H1 (cell line): ENCODE measurements around the gene IFNL4. TPM values are rescaled to one million over a fixed set of nuclear protein-coding genes. Genes with fewer than 3 reads are reported as not detected.
"Not testable (repeated sequence)": the region's sequence is repeated elsewhere in the genome, so short reads cannot be mapped to it uniquely, and the experiment has no call there.

Experiments
- CTCF ChIA-PET: fragments of 300-600 bp; sonication (Branson Sonifier 250); formaldehyde crosslinking; loops from one replicate; lab custom pipeline; 2021; ENCODE audit not compliant: partially characterized antibody; lab: Charles Lee
- POLR2A ChIA-PET: fragments of 300-600 bp; sonication (Branson Sonifier 250); formaldehyde crosslinking; loops from one replicate; lab custom pipeline; 2021; ENCODE audit warnings: inconsistent platforms; ENCODE audit not compliant: partially characterized antibody; lab: Charles Lee
- DNase-seq, 2 experiments: peaks; one replicate each; pipeline versions ENCODE4 v3.0.0 to v3.0.0-alpha.2; 2010 to 2022; ENCODE audit warnings: low spot score in 2 of 2, low read depth in 1 of 2, mixed read lengths in 1 of 2
- FAIRE-seq: peaks from 2 replicates; lab custom pipeline; 2011; peaks lifted over from hg19 to GRCh38; lab: Jason Lieb, UNC
- H2AFZ ChIP-seq: 2 replicates; pipeline ENCODE4 v1.8.1; 2012; ENCODE audit warnings: low read length, inconsistent platforms
- H2AK5ac ChIP-seq: 2 replicates; pipeline ENCODE4 v1.6.1; 2013; ENCODE audit warnings: low read depth, low read length
- H2BK120ac ChIP-seq: replicated peaks from 2 replicates; pipeline ENCODE3; 2013; ENCODE audit warnings: low read depth, low read length, inconsistent platforms
- H2BK12ac ChIP-seq: 2 replicates; pipeline ENCODE4 v1.6.1; 2013; ENCODE audit warnings: low read depth, low read length
- H2BK15ac ChIP-seq: 2 replicates; pipeline ENCODE4 v1.6.1; 2013; ENCODE audit warnings: low read length
- H2BK20ac ChIP-seq: 2 replicates; pipeline ENCODE4 v1.6.1; 2013; ENCODE audit warnings: low read length
- H2BK5ac ChIP-seq: 2 replicates; pipeline ENCODE4 v1.6.1; 2013; ENCODE audit warnings: low read depth, low read length
- H3K14ac ChIP-seq: 2 replicates; pipeline ENCODE4 v1.6.1; 2013; ENCODE audit warnings: inconsistent platforms; ENCODE audit not compliant: insufficient read length
- H3K18ac ChIP-seq: 2 replicates; pipeline ENCODE4 v1.6.1; 2013; ENCODE audit warnings: low read length; ENCODE audit errors: extremely low read depth
- H3K23ac ChIP-seq: 2 replicates; pipeline ENCODE4 v1.6.1; 2013; ENCODE audit warnings: inconsistent platforms; ENCODE audit not compliant: insufficient read length
- H3K23me2 ChIP-seq: 2 replicates; pipeline ENCODE4 v1.6.1; 2013; ENCODE audit warnings: low read depth, low read length
- H3K27ac ChIP-seq: 2 replicates; pipeline ENCODE4 v1.6.1; 2011; ENCODE audit warnings: low read depth, low read length, inconsistent platforms
- H3K27me3 ChIP-seq, 4 experiments: replicated peaks in 1 of 4; 1 replicate in 1 of 4; 2 replicates in 3 of 4; pipeline versions ENCODE4 v1.6.1 to v1.8.1; 2011 to 2013; ENCODE audit warnings: low read length in 3 of 4, mild to moderate bottlenecking in 3 of 4, inconsistent platforms in 2 of 4, mixed read lengths in 2 of 4, moderate library complexity in 1 of 4; ENCODE audit not compliant: control insufficient read depth in 3 of 4, insufficient read depth in 3 of 4; ENCODE audit errors: extremely low read depth in 1 of 4
- H3K36me3 ChIP-seq, 4 experiments: 2 replicates each; pipeline versions ENCODE4 v1.6.1 to v1.8.1; 2011 to 2013; ENCODE audit warnings: mild to moderate bottlenecking in 4 of 4, low read length in 3 of 4, moderate library complexity in 2 of 4, control low read depth in 1 of 4, inconsistent platforms in 1 of 4; ENCODE audit not compliant: insufficient read depth in 4 of 4, control insufficient read depth in 2 of 4
- H3K4ac ChIP-seq: replicated peaks from 2 replicates; pipeline ENCODE3; 2013; ENCODE audit warnings: low read length, low read depth, mixed read lengths, inconsistent platforms; ENCODE audit not compliant: insufficient read length
- H3K4me1 ChIP-seq, 4 experiments: replicated peaks in 1 of 4; 1 replicate in 1 of 4; 2 replicates in 3 of 4; pipeline versions ENCODE4 v1.6.1 to v1.8.1; 2011 to 2013; ENCODE audit warnings: low read length in 3 of 4, inconsistent platforms in 2 of 4, mixed read lengths in 1 of 4; ENCODE audit not compliant: insufficient read depth in 4 of 4, control insufficient read depth in 3 of 4
- H3K4me2 ChIP-seq, 2 experiments: 2 replicates each; pipeline versions ENCODE4 v1.6.1 to v1.8.1; 2011 to 2013; ENCODE audit warnings: low read depth in 2 of 2, low read length in 2 of 2, control low read depth in 1 of 2, inconsistent platforms in 1 of 2, mild to moderate bottlenecking in 1 of 2; ENCODE audit not compliant: insufficient read depth in 1 of 2
- H3K4me3 ChIP-seq, 4 experiments: fragments of 200-600, 300-600 bp in 1 of 4; sonication (generic), shearing (Covaris generic), sonication (Bioruptor Twin) in 1 of 4; 2 replicates each; pipeline versions ENCODE4 v1.5.1 to v1.8.1; 2011 to 2016; ENCODE audit warnings: low read length in 4 of 4, low read depth in 3 of 4, control low read depth in 2 of 4, inconsistent platforms in 2 of 4, mild to moderate bottlenecking in 2 of 4, mixed read lengths in 1 of 4, moderate library complexity in 1 of 4; ENCODE audit not compliant: insufficient read depth in 2 of 4; ENCODE audit errors: extremely low read depth in 1 of 4
- H3K56ac ChIP-seq: replicated peaks from 2 replicates; pipeline ENCODE3; 2013; ENCODE audit warnings: low read depth, mild to moderate bottlenecking, mixed read lengths, low read length, inconsistent platforms; ENCODE audit not compliant: insufficient read length
- H3K79me1 ChIP-seq: 2 replicates; pipeline ENCODE4 v1.6.1; 2013; ENCODE audit warnings: low read depth, low read length, control low read depth
- H3K79me2 ChIP-seq, 2 experiments: 2 replicates each; pipeline versions ENCODE4 v1.6.1 to v1.8.1; 2012 to 2013; ENCODE audit warnings: low read length in 2 of 2, mild to moderate bottlenecking in 2 of 2, inconsistent platforms in 1 of 2; ENCODE audit not compliant: insufficient read depth in 2 of 2, control insufficient read depth in 1 of 2
- H3K9ac ChIP-seq, 4 experiments: replicated peaks in 1 of 4; 1 replicate in 1 of 4; 2 replicates in 3 of 4; pipeline versions ENCODE4 v1.6.1 to v1.8.1; 2011 to 2013; ENCODE audit warnings: low read depth in 3 of 4, low read length in 3 of 4, control low read depth in 2 of 4, mild to moderate bottlenecking in 2 of 4, moderate library complexity in 2 of 4, inconsistent platforms in 1 of 4; ENCODE audit errors: extremely low read depth in 1 of 4
- H3K9me3 ChIP-seq, 2 experiments: 2 replicates each; pipeline versions ENCODE4 v1.6.1 to v1.8.1; 2012 to 2013; ENCODE audit warnings: mild to moderate bottlenecking in 2 of 2, moderate library complexity in 2 of 2, control low read depth in 1 of 2, inconsistent platforms in 1 of 2, low read depth in 1 of 2, low read length in 1 of 2, mixed read lengths in 1 of 2; ENCODE audit not compliant: insufficient read depth in 2 of 2
- H4K20me1 ChIP-seq, 2 experiments: replicated peaks in 1 of 2; 2 replicates each; pipeline versions ENCODE3 to v1.8.1; 2011 to 2013; ENCODE audit warnings: inconsistent platforms in 2 of 2, low read length in 2 of 2, mild to moderate bottlenecking in 1 of 2; ENCODE audit not compliant: insufficient read depth in 2 of 2, control insufficient read depth in 1 of 2
- H4K5ac ChIP-seq: 2 replicates; pipeline ENCODE4 v1.6.1; 2013; ENCODE audit warnings: low read length, low read depth, mixed read lengths, inconsistent platforms; ENCODE audit not compliant: insufficient read length
- H4K8ac ChIP-seq: 2 replicates; pipeline ENCODE4 v1.8.0; 2013; ENCODE audit warnings: mild to moderate bottlenecking, moderate library complexity, low read length, inconsistent platforms; ENCODE audit not compliant: insufficient read depth; ENCODE audit errors: extremely low read depth
- H4K91ac ChIP-seq: replicated peaks from 2 replicates; pipeline ENCODE3; 2013; ENCODE audit warnings: low read length, mixed read lengths, inconsistent platforms; ENCODE audit not compliant: insufficient read length
- HDAC2 ChIP-seq, 2 experiments: fragments of 300-600 bp in 1 of 2; sonication (generic) in 1 of 2; IDR thresholded peaks; 2 replicates each; pipeline ENCODE4 v1.6.1; 2011 to 2012; ENCODE audit warnings: low read depth in 2 of 2, low read length in 2 of 2, mild to moderate bottlenecking in 2 of 2, moderate library complexity in 2 of 2, borderline replicate concordance in 1 of 2, inconsistent platforms in 1 of 2
- RAD21 ChIP-seq, 2 experiments: IDR thresholded peaks in 1 of 2; conservative IDR thresholded peaks in 1 of 2; 2 replicates each; pipeline ENCODE4 v1.6.1; 2011; ENCODE audit warnings: low read depth in 2 of 2, low read length in 2 of 2, improper control_type of control experiment in 1 of 2, inconsistent platforms in 1 of 2, mild to moderate bottlenecking in 1 of 2, moderate library complexity in 1 of 2
- WGBS, 2 experiments: shearing (Covaris generic) in 1 of 2; methylation state at CpG; one replicate each; pipeline versions ENCODE4 v1.1.6 to v1.1.7; 2013 to 2015; ENCODE audit warnings: low lambda C conversion rate in 2 of 2, mixed read lengths in 2 of 2, inconsistent platforms in 1 of 2, low coverage in 1 of 2, missing lambda C conversion rate in 1 of 2; ENCODE audit not compliant: insufficient replicate concordance in 2 of 2, insufficient coverage in 1 of 2, insufficient read length in 1 of 2; ENCODE audit errors: extremely low coverage in 1 of 2, missing lambda C conversion rate in 1 of 2; 5-methylcytosine and 5-hydroxymethylcytosine counted together
- polyA plus RNA-seq, 7 experiments: library from polyadenylated mRNA; depleted of rRNA in 3 of 7; stranded (reverse) in 5 of 7; unstranded in 2 of 7; fragments of >200 nt in 5 of 7; fragments of 200-250 nt in 2 of 7; gene quantifications; 1 replicate in 5 of 7; 2 replicates in 1 of 7; 4 replicates in 1 of 7; pipeline versions ENCODE4 v1.2.1 to v1.2.3, GENCODE V29; 2011 to 2013; ENCODE audit warnings: missing spikeins in 2 of 7, mixed read lengths in 2 of 7
- total RNA-seq: library from RNA; stranded (reverse); fragmentation: NEBNext Ultra II Directional; extraction: Animal tissue kit (Norgen Biotek cat#: 25700); gene quantifications from 2 replicates; pipeline ENCODE4 v1.2.1, GENCODE V29; 2021

IFNL4 gene
- total and polyA plus RNA-seq, 2 of the 8 experiments (the other 6 are each of a cell fraction or from before 2014, with no cell fraction given), result not detected

- no peak for TF ChIP-seq RAD21 (IDR thresholded peaks at IDR 0.05 in 1 of 2, conservative IDR thresholded peaks at IDR 0.05 in 1 of 2; ENCODE audit: low read depth in 2 of 2, low read length in 2 of 2)
- TF ChIP-seq HDAC2 (IDR thresholded peaks at IDR 0.05; ENCODE audit: borderline replicate concordance in 1 of 2, low read depth in 2 of 2, low read length in 2 of 2), result no peak
- TF ChIP-seq, all 59 proteins: peak for 0
Measured at GRCh38 chr19:39270036-39270871, 21.6 kb upstream of the IFNL4 start (continued).

- not testable (repeated sequence) for H3K9me3 ChIP-seq, H3K27ac ChIP-seq, H3K18ac ChIP-seq, H3K14ac ChIP-seq, H3K4me2 ChIP-seq, H2BK20ac ChIP-seq, H4K91ac ChIP-seq, H2BK5ac ChIP-seq, H3K4me3 ChIP-seq, H4K20me1 ChIP-seq, H3K56ac ChIP-seq, H2BK15ac ChIP-seq, DNase-seq, H2BK120ac ChIP-seq, H3K23ac ChIP-seq, H3K36me3 ChIP-seq, H2BK12ac ChIP-seq, FAIRE-seq, H3K23me2 ChIP-seq, H4K8ac ChIP-seq, H3K4ac ChIP-seq, H2AFZ ChIP-seq, H2AK5ac ChIP-seq, H4K5ac ChIP-seq, H3K79me2 ChIP-seq, H3K9ac ChIP-seq, H3K79me1 ChIP-seq
- ChIA-PET CTCF (interaction anchor here (0.8 to 1.4 kb wide), 3 partner anchors 36 to 147 kb away, joined by 3 read pairs; no protein-coding TSS in a partner anchor), POLR2A (interaction anchor here (1.0 kb wide), 1 partner anchor 36 kb away, joined by 3 read pairs; no protein-coding TSS in a partner anchor)
- H3K4me1 ChIP-seq, result peaks cover 0 to 10% (median 4%) of the 10 kb centered on the region in 4 experiments; a peak in 3 of 7 replicates
- H3K27me3 ChIP-seq, result peaks cover 18 to 25% (median 19%) of the 10 kb centered on the region in 4 experiments
- 61% methylated on average over 5 of the region's 10 CpGs; no CpG with 5 or more reads in 1 of the 2 experiments for WGBS, 2 experiments
Measured at GRCh38 chr19:39269369-39269768, 20.7 kb upstream of the IFNL4 start.
